Measurements from ENCODE around the gene CYB561A3. TPM values are rescaled to one million over a fixed set of nuclear protein-coding genes. Genes with fewer than 3 reads are reported as not detected.

CYB561A3 gene
- total and polyA plus RNA-seq, 2 donors (not counting 1 experiment from before 2014, with no cell fraction given): 248 to 756 TPM

- Mint-ChIP-seq H3K4me3 (no peak overlapping the region), H3K27ac (peak overlapping the region; percentile 67), H3K4me1 (peaks cover 51% of the 10 kb centered on the region), H3K9me3 (ENCODE audit: insufficient read depth) (no peaks in the 10 kb centered on the region), H3K27me3 (no peaks in the 10 kb centered on the region)
- H3K27ac ChIP-seq (ENCODE audit: low read length in 2 of 2): peak overlapping the region in 1 of 2 donors; percentile 74
- intact Hi-C loops (cut with micrococcal nuclease): loop anchor here (10.0 kb wide), 2 partner anchors 436 to 774 kb away; partner anchors contain the start of genes INCENP and TMEM109
- no peak overlapping the region for H3K4me2 ChIP-seq (replicated peaks; ENCODE audit: low read depth, low read length, poor library complexity, severe bottlenecking)
- TF ChIP-seq EZH2 (IDR thresholded peaks at IDR 0.05; ENCODE audit: borderline replicate concordance, insufficient read depth, low read depth, low read length, poor library complexity, severe bottlenecking) (no peak), CTCF (IDR thresholded peaks at IDR 0.05) (no peak)
- H3K9me3 ChIP-seq (ENCODE audit: control extremely low read depth in 1 of 3, control insufficient read depth in 2 of 3, insufficient read depth in 1 of 3, low read length in 2 of 3): no peaks in the 10 kb centered on the region
- H4K20me1 ChIP-seq (ENCODE audit: control insufficient read depth, insufficient read depth, low read length, poor library complexity, severe bottlenecking): peaks cover 82% of the 10 kb centered on the region
- H3K36me3 ChIP-seq (replicated peaks in 1 of 2; ENCODE audit: control extremely low read depth in 1 of 2, control insufficient read depth in 1 of 2, extremely low read depth in 1 of 2, insufficient read depth in 2 of 2, low read length in 1 of 2): peaks cover 2 to 94% of the 10 kb centered on the region in 2 experiments
- H3K27me3 ChIP-seq (replicated peaks in 1 of 4; ENCODE audit: control extremely low read depth in 1 of 4, control insufficient read depth in 3 of 4, insufficient read depth in 4 of 4, low read length in 3 of 4): no peaks in the 10 kb centered on the region
- WGBS (ENCODE audit: insufficient coverage): 83% methylated on average over 1 of the region's 1 CpG
- ATAC-seq (ENCODE audit: low read depth) (no peak), DNase-seq (no peak)
- peaks cover 42% of the 10 kb centered on the region for H3K79me2 ChIP-seq (ENCODE audit: control insufficient read depth, insufficient read depth, low read length)
- H3K4me1 ChIP-seq (ENCODE audit: control insufficient read depth in 2 of 2, insufficient read depth in 2 of 2, low read length in 2 of 2): peaks cover 26 to 41% of the 10 kb centered on the region in 2 donors
- no peak overlapping the region for H3K4me3 ChIP-seq (ENCODE audit: control extremely low read depth in 1 of 5, extremely low read depth in 1 of 5, insufficient read depth in 1 of 5, low read depth in 2 of 5, low read length in 4 of 5)
- ChIA-PET CTCF (interaction anchor here (3.0 to 3.2 kb wide), 2 partner anchors 14 to 35 kb away, joined by 22 to 30 read pairs; no protein-coding TSS in a partner anchor), POLR2A (interaction anchor here (1.5 kb wide), 1 partner anchor 12 kb away, joined by 4 read pairs; the partner anchor contains the start of genes CYB561A3 and TMEM138)
- H2AFZ ChIP-seq (ENCODE audit: insufficient read depth, low read depth, low read length, poor library complexity, severe bottlenecking): no peak overlapping the region
- no peak overlapping the region for H3K9ac ChIP-seq (ENCODE audit: low read length)
Measured at GRCh38 chr11:61350336-61350735, 11.3 kb downstream of the CYB561A3 start.

GRCh38 chr11:61349916-61350315, 11.8 kb downstream of the CYB561A3 start:
- DNase-seq: no peak
- no peak for ATAC-seq (ENCODE audit: low read depth)
- Histone ChIP-seq H3K4me1 (ENCODE audit: control insufficient read depth in 2 of 2, insufficient read depth in 2 of 2, low read length in 2 of 2) (peaks cover 22 to 37% of the 10 kb centered on the region in 2 donors), H2AFZ (ENCODE audit: insufficient read depth, low read depth, low read length, poor library complexity, severe bottlenecking) (no peak overlapping the region), H3K4me3 (ENCODE audit: control extremely low read depth in 1 of 5, extremely low read depth in 1 of 5, insufficient read depth in 1 of 5, low read depth in 2 of 5, low read length in 4 of 5) (no peak overlapping the region), H4K20me1 (ENCODE audit: control insufficient read depth, insufficient read depth, low read length, poor library complexity, severe bottlenecking) (peaks cover 80% of the 10 kb centered on the region), H3K9me3 (ENCODE audit: control extremely low read depth in 1 of 3, control insufficient read depth in 2 of 3, insufficient read depth in 1 of 3, low read length in 2 of 3) (no peaks in the 10 kb centered on the region), H3K36me3 (replicated peaks in 1 of 2; ENCODE audit: control extremely low read depth in 1 of 2, control insufficient read depth in 1 of 2, extremely low read depth in 1 of 2, insufficient read depth in 2 of 2, low read length in 1 of 2) (peaks cover 2 to 93% of the 10 kb centered on the region in 2 experiments), H3K27me3 (replicated peaks in 1 of 4; ENCODE audit: control extremely low read depth in 1 of 4, control insufficient read depth in 3 of 4, insufficient read depth in 4 of 4, low read length in 3 of 4) (no peaks in the 10 kb centered on the region), H3K9ac (ENCODE audit: low read length) (no peak overlapping the region), H3K79me2 (ENCODE audit: control insufficient read depth, insufficient read depth, low read length) (peaks cover 38% of the 10 kb centered on the region), H3K4me2 (replicated peaks; ENCODE audit: low read depth, low read length, poor library complexity, severe bottlenecking) (no peak overlapping the region), H3K27ac (ENCODE audit: low read length in 2 of 2) (peak overlapping the region in 1 of 2 donors; percentile 74)
- no peaks in the 10 kb centered on the region for H3K9me3 Mint-ChIP-seq (ENCODE audit: insufficient read depth)
- H3K27me3 Mint-ChIP-seq: no peaks in the 10 kb centered on the region
- WGBS (ENCODE audit: insufficient coverage): 94% methylated on average over 10 of the region's 10 CpGs
- H3K4me1 Mint-ChIP-seq: peaks cover 49% of the 10 kb centered on the region
- TF ChIP-seq EZH2 (IDR thresholded peaks at IDR 0.05; ENCODE audit: borderline replicate concordance, insufficient read depth, low read depth, low read length, poor library complexity, severe bottlenecking): no peak
- no peak for TF ChIP-seq CTCF (IDR thresholded peaks at IDR 0.05)
- ChIA-PET CTCF (interaction anchor here (3.0 to 3.2 kb wide), 2 partner anchors 14 to 36 kb away, joined by 22 to 30 read pairs; no protein-coding TSS in a partner anchor), POLR2A (interaction anchor here (1.5 kb wide), 1 partner anchor 13 kb away, joined by 4 read pairs; the partner anchor contains the start of genes CYB561A3 and TMEM138)
- H3K4me3 Mint-ChIP-seq: no peak overlapping the region
- intact Hi-C loops (cut with micrococcal nuclease): loop anchor here (10.0 kb wide), 2 partner anchors 435 to 775 kb away; partner anchors contain the start of genes INCENP and TMEM109
- peak overlapping the region; percentile 85 for H3K27ac Mint-ChIP-seq

Measured in B cell (primary cell).